GM18907 (cell line): Measurements from ENCODE around the gene NEK8.
A peak's percentile ranks its signal among the peaks of the same experiment; 100 is the strongest.

Experiments used
- ATAC-seq: cut with Tn5 transposase; IDR thresholded peaks from one replicate; pipeline ENCODE4 v1.9.1; 2021; ENCODE audit warnings: mild to moderate bottlenecking, moderate library complexity; ENCODE audit not compliant: unreplicated experiment

NEK8 gene

GRCh38 chr17:28743243-28744103 lies 14.9 kb downstream of the NEK8 start, which contains the start of gene TRAF4:
TRAF4 (plus strand) TSS chr17:28744011; CDS start chr17:28744113, 102 bp downstream.
- ATAC-seq: peak; percentile 48

GRCh38 chr17:28744104-28744971 lies 15.8 kb downstream of the NEK8 start:
- no peak for ATAC-seq

GRCh38 chr17:28744972-28745785 lies 16.6 kb downstream of the NEK8 start:
- ATAC-seq: no peak

GRCh38 chr17:28745786-28746411 lies 17.3 kb downstream of the NEK8 start:
- no peak for ATAC-seq

GRCh38 chr17:28746611-28747050 lies 18.0 kb downstream of the NEK8 start:
- ATAC-seq: no peak

- ATAC-seq: no peak
These were observed 18.6 kb downstream of the NEK8 start for GRCh38 chr17:28747051-28747691.

GRCh38 chr17:28747801-28748750 lies 19.5 kb downstream of the NEK8 start:
- no peak for ATAC-seq

- ATAC-seq: no peak
These were observed 20.4 kb downstream of the NEK8 start for GRCh38 chr17:28748852-28749515.

- ATAC-seq: no peak
These were observed 21.1 kb downstream of the NEK8 start for GRCh38 chr17:28749516-28750177.

GRCh38 chr17:28750178-28751047 lies 21.8 kb downstream of the NEK8 start:
- ATAC-seq: peak; percentile 67

GRCh38 chr17:28751600-28752366 lies 23.2 kb downstream of the NEK8 start:
- ATAC-seq: no peak

- ATAC-seq: no peak
These were observed 26.9 kb downstream of the NEK8 start for GRCh38 chr17:28755486-28755885.

- no peak for ATAC-seq
These were observed 27.6 kb downstream of the NEK8 start for GRCh38 chr17:28756049-28756804.

GRCh38 chr17:28758411-28759121 lies 30.0 kb downstream of the NEK8 start:
- ATAC-seq: no peak
